GM12878 (cell line): ENCODE results near the gene C11orf42. TPM values are rescaled to one million over a fixed set of nuclear protein-coding genes. Genes with fewer than 3 reads are reported as not detected.

Experiments used
- ATAC-seq: fragments of 200-7000 bp; cut with Tn5 transposase; 3 replicates; pipeline ENCODE4 v1.9.1; 2020; ENCODE audit warnings: mild to moderate bottlenecking, moderate library complexity
- BruUV-seq: library from RNA; stranded (reverse); fragments of 400-500 nt; replicated peaks from 2 replicates; lab custom pipeline; 2021; lab: Mats Ljungman, UMichigan
- CTCF ChIA-PET: fragments of 300-600 bp; sonication (Branson Sonifier 250); formaldehyde crosslinking; extraction: SDS; loops from one replicate; lab custom pipeline; 2021; ENCODE audit warnings: inconsistent platforms; lab: Yijun Ruan, JAX
- POLR2A ChIA-PET: fragments of 350-600 bp; formaldehyde crosslinking; extraction: SDS; loops from one replicate; lab custom pipeline; 2021; ENCODE audit warnings: inconsistent platforms; lab: Charles Lee
- RAD21 ChIA-PET: fragments of 300-600 bp; sonication (Branson Sonifier 250); formaldehyde crosslinking; loops from one replicate; lab custom pipeline; 2023; ENCODE audit warnings: antibody characterized with exemption; ENCODE audit not compliant: unreplicated experiment; lab: Charles Lee
- SMC1A ChIA-PET: fragments of 300-600 bp; sonication (Branson Sonifier 250); formaldehyde crosslinking; loops from one replicate; lab custom pipeline; 2023; ENCODE audit not compliant: unreplicated experiment, uncharacterized antibody; lab: Charles Lee
- DNase-seq: peaks from one replicate; pipeline ENCODE4 v3.0.0-alpha.2; 2011; ENCODE audit warnings: low read depth, low spot score
- FAIRE-seq: peaks from 3 replicates; lab custom pipeline; 2011; peaks lifted over from hg19 to GRCh38; lab: Jason Lieb, UNC
- H2AFZ ChIP-seq: 2 replicates; pipeline ENCODE4 v1.6.0; 2011; ENCODE audit warnings: low read depth, low read length, control low read depth; ENCODE audit not compliant: control insufficient read depth
- H3K27ac ChIP-seq: 2 replicates; pipeline ENCODE4 v1.5.1; 2011; ENCODE audit warnings: control low read depth; ENCODE audit not compliant: control insufficient read depth, insufficient read depth
- H3K27me3 ChIP-seq, 2 experiments: replicated peaks in 1 of 2; 2 replicates each; pipeline versions ENCODE4 v1.6.0 to v1.6.1; 2011; ENCODE audit warnings: low read length in 1 of 2; ENCODE audit not compliant: control insufficient read depth in 2 of 2, insufficient read depth in 2 of 2
- H3K36me3 ChIP-seq, 2 experiments: 2 replicates each; pipeline ENCODE4 v1.5.1; 2011; ENCODE audit warnings: low read length in 1 of 2; ENCODE audit not compliant: control insufficient read depth in 2 of 2, insufficient read depth in 2 of 2
- H3K4me1 ChIP-seq: 2 replicates; pipeline ENCODE4 v1.6.1; 2011; ENCODE audit warnings: mild to moderate bottlenecking, low read length, moderate library complexity, mixed read lengths; ENCODE audit not compliant: control insufficient read depth, insufficient read depth
- H3K4me2 ChIP-seq: 2 replicates; pipeline ENCODE4 v1.6.0; 2011; ENCODE audit warnings: control low read depth; ENCODE audit not compliant: control insufficient read depth, insufficient read depth
- H3K4me3 ChIP-seq: fragments of 200-600 bp; sonication (generic); 2 replicates; pipeline ENCODE4 v1.5.1; 2016
- H3K79me2 ChIP-seq: 2 replicates; pipeline ENCODE4 v1.6.0; 2011; ENCODE audit warnings: low read length; ENCODE audit not compliant: control insufficient read depth, insufficient read depth
- H3K9ac ChIP-seq: 2 replicates; pipeline ENCODE4 v1.8.0; 2011; ENCODE audit warnings: low read length, control low read depth, mixed read lengths; ENCODE audit not compliant: control insufficient read depth, insufficient read depth
- H3K9me3 ChIP-seq: replicated peaks from 3 replicates; pipeline ENCODE4 v1.5.1; 2011; ENCODE audit warnings: mild to moderate bottlenecking, low read length; ENCODE audit not compliant: control insufficient read depth, insufficient read depth
- H4K20me1 ChIP-seq: 2 replicates; pipeline ENCODE4 v1.6.0; 2011; ENCODE audit not compliant: control insufficient read depth, insufficient read depth
- BCL11A ChIP-seq: IDR thresholded peaks from 2 replicates; pipeline ENCODE4 v1.6.1; 2011; ENCODE audit warnings: low read depth, low read length
- CEBPB ChIP-seq, 2 experiments: fragments of 150-350 bp in 1 of 2; IDR thresholded peaks; 2 replicates each; pipeline ENCODE4 v1.6.1; 2012 to 2014; ENCODE audit warnings: low read depth in 2 of 2, low read length in 2 of 2, borderline replicate concordance in 1 of 2, inconsistent platforms in 1 of 2
- EED ChIP-seq: sonication (generic); IDR thresholded peaks from 2 replicates; pipeline ENCODE4 v1.6.1; 2016; ENCODE audit warnings: antibody characterized with exemption, low read depth
- ETV6 ChIP-seq, 2 experiments: fragments of 450-650 bp in 1 of 2; IDR thresholded peaks in 1 of 2; conservative IDR thresholded peaks in 1 of 2; 2 replicates each; pipeline ENCODE4 v1.6.1; 2014; ENCODE audit warnings: antibody characterized with exemption in 1 of 2, borderline replicate concordance in 1 of 2, low read depth in 1 of 2, mild to moderate bottlenecking in 1 of 2, moderate library complexity in 1 of 2
- EZH2 ChIP-seq: IDR thresholded peaks from 2 replicates; pipeline ENCODE4 v1.6.1; 2012; ENCODE audit warnings: low read depth, mild to moderate bottlenecking, control low read depth, inconsistent platforms, low read length, borderline replicate concordance; ENCODE audit not compliant: control insufficient read depth
- MEF2A ChIP-seq: IDR thresholded peaks from 2 replicates; pipeline ENCODE4 v1.6.1; 2011; ENCODE audit warnings: low read depth, mild to moderate bottlenecking, low read length, moderate library complexity; ENCODE audit not compliant: insufficient read depth
- NBN ChIP-seq: fragments of 450-650 bp; IDR thresholded peaks from 2 replicates; pipeline ENCODE4 v1.6.1; 2016
- SMARCA5 ChIP-seq: fragments of 450-650 bp; IDR thresholded peaks from 2 replicates; pipeline ENCODE4 v1.6.1; 2017; ENCODE audit warnings: mild to moderate bottlenecking
- STAT3 ChIP-seq: IDR thresholded peaks from 2 replicates; pipeline ENCODE4 v1.6.1; 2011; ENCODE audit warnings: low read depth, low read length, improper control_type of control experiment
- ZBED1 ChIP-seq: IDR thresholded peaks from 2 replicates; pipeline ENCODE4 v1.6.1; 2016; ENCODE audit warnings: borderline replicate concordance
- WGBS: methylation state at CpG from one replicate; pipeline ENCODE4 v1.1.6; 2016; ENCODE audit warnings: low lambda C conversion rate; ENCODE audit not compliant: insufficient replicate concordance, insufficient coverage; ENCODE audit errors: missing lambda C conversion rate; 5-methylcytosine and 5-hydroxymethylcytosine counted together
- in situ Hi-C: fragments of 300-500 bp; cut with MboI; formaldehyde crosslinking; loops from 9 replicates; pipeline ENCODE4 v1.14.3; 2018; ENCODE audit warnings: mixed read lengths
- intact Hi-C: fragments of 100-400 bp; cut with micrococcal nuclease; formaldehyde crosslinking; loops from one replicate; pipeline ENCODE4 v1.14.2; 2022; ENCODE audit not compliant: unreplicated experiment
- polyA plus RNA-seq, 11 experiments: library from polyadenylated mRNA; depleted of rRNA in 4 of 11; unstranded in 6 of 11; stranded (reverse) in 5 of 11; fragments of >200 nt; fragmentation: Nextera tagmentation in 4 of 11; fragmentation: Illumina TruSeq in 1 of 11; extraction: Ambion mirVana in 4 of 11; extraction: Trizol in 1 of 11; gene quantifications; 1 replicate in 1 of 11; 2 replicates in 10 of 11; pipeline versions ENCODE4 v1.2.1 to v1.2.3, GENCODE V29; 2011 to 2016; ENCODE audit warnings: inconsistent platforms in 2 of 11, missing spikeins in 2 of 11, low read depth in 1 of 11
- total RNA-seq, 4 experiments: library from RNA; depleted of rRNA in 3 of 4; stranded (reverse); fragments of >200 nt in 3 of 4; fragmentation: Illumina TruSeq in 1 of 4; extraction: Trizol in 1 of 4; gene quantifications; 2 replicates each; pipeline versions ENCODE4 v1.2.1 to v1.2.3, GENCODE V29; 2013 to 2021
- TF ChIP-seq, protein P1 (sequence below), 3 experiments: IDR thresholded peaks in 2 of 3; conservative IDR thresholded peaks in 1 of 3; 2 replicates each; pipeline ENCODE4 v1.5.1; 2011; ENCODE audit warnings: low read depth in 3 of 3, low read length in 3 of 3, mild to moderate bottlenecking in 3 of 3, control low read depth in 2 of 3, moderate library complexity in 2 of 3, inconsistent platforms in 1 of 3, mixed read lengths in 1 of 3; ENCODE audit not compliant: control insufficient read depth in 2 of 3, insufficient read depth in 1 of 3; ENCODE audit errors: extremely low read depth in 1 of 3
- TF ChIP-seq, protein P2 (sequence below): IDR thresholded peaks from 2 replicates; pipeline ENCODE4 v1.6.1; 2012; ENCODE audit warnings: low read length, inconsistent platforms
- TF ChIP-seq, protein P3 (sequence below): fragments of 450-650 bp; formaldehyde crosslinking; IDR thresholded peaks from 2 replicates; pipeline ENCODE4 v1.4.0; 2020; ENCODE audit warnings: mild to moderate bottlenecking, moderate library complexity
- TF ChIP-seq, protein P4 (sequence below): fragments of 450-650 bp; IDR thresholded peaks from 2 replicates; pipeline ENCODE4 v1.6.1; 2017; ENCODE audit warnings: mild to moderate bottlenecking, low read depth, inconsistent platforms; ENCODE audit not compliant: poor library complexity, severe bottlenecking
- TF ChIP-seq, protein P5 (sequence below): IDR thresholded peaks from 2 replicates; pipeline ENCODE4 v1.6.1; 2012; ENCODE audit warnings: low read depth, low read length, improper control_type of control experiment

C11orf42 gene
- total and polyA plus RNA-seq, 10 of the 15 experiments (the other 5 are each of a cell fraction or from before 2014, with no cell fraction given): 0.19 TPM; not detected in 9

DNA sequence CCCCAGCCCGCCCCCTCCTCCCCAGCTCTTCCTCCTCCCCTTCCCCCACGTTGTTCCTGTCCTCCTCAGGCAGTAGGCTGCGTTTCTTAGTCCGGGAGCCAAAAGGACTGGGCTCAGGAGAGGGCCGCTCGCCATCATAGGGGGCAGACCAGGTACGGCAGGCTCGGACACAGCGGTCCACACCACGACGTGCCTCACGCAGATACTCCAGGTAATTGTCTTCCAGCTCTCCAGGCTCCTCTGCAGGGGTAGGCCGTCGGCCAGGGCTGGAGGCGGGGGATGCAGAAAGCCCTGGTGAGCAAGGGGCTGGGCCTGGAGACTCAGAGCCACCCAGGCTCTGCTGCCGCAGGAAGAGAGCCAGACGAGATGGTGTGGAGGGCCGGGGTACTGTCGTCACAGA, 12.4 kb downstream of the C11orf42 start:
- Histone ChIP-seq H3K79me2 (no peaks in the 10 kb centered on the region), H3K4me2 (no peak overlapping the region), H3K9ac (no peak overlapping the region), H3K4me3 (no peak overlapping the region), H4K20me1 (no peaks in the 10 kb centered on the region), H3K36me3 (peaks cover 14 to 20% of the 10 kb centered on the region in 2 experiments), H3K27me3 (no peaks in the 10 kb centered on the region), H3K27ac (no peak overlapping the region), H3K9me3 (no peaks in the 10 kb centered on the region), H2AFZ (no peak overlapping the region), H3K4me1 (no peaks in the 10 kb centered on the region)
- CTCF ChIA-PET: interaction anchor here (1.4 kb wide), 1 partner anchor 161 kb away, joined by 3 read pairs; no protein-coding TSS in a partner anchor
- BruUV-seq: no TSS peak
- POLR2A ChIA-PET: interaction anchor here (1.2 kb wide), 1 partner anchor 20 kb away, joined by 3 read pairs; no protein-coding TSS in a partner anchor
- WGBS: 95% methylated on average over 15 of the region's 19 CpGs
- FAIRE-seq (no peak), DNase-seq (no peak), ATAC-seq (no peak)
- SMC1A ChIA-PET: no interaction called here
- RAD21 ChIA-PET: no interaction called here
- intact Hi-C loops: no loop called here
- in situ Hi-C loops: no loop called here
- TF ChIP-seq ETV6 (conservative IDR thresholded peaks at IDR 0.05 in 1 of 2, IDR thresholded peaks at IDR 0.05 in 1 of 2; ENCODE audit: borderline replicate concordance in 1 of 2, low read depth in 1 of 2): no peak
- no peak for TF ChIP-seq EED
- no peak for TF ChIP-seq ZBED1
- TF ChIP-seq STAT3: no peak
- no peak for TF ChIP-seq SMARCA5
- no peak for TF ChIP-seq BCL11A
- no peak for TF ChIP-seq NBN
- TF ChIP-seq, protein P1, sequence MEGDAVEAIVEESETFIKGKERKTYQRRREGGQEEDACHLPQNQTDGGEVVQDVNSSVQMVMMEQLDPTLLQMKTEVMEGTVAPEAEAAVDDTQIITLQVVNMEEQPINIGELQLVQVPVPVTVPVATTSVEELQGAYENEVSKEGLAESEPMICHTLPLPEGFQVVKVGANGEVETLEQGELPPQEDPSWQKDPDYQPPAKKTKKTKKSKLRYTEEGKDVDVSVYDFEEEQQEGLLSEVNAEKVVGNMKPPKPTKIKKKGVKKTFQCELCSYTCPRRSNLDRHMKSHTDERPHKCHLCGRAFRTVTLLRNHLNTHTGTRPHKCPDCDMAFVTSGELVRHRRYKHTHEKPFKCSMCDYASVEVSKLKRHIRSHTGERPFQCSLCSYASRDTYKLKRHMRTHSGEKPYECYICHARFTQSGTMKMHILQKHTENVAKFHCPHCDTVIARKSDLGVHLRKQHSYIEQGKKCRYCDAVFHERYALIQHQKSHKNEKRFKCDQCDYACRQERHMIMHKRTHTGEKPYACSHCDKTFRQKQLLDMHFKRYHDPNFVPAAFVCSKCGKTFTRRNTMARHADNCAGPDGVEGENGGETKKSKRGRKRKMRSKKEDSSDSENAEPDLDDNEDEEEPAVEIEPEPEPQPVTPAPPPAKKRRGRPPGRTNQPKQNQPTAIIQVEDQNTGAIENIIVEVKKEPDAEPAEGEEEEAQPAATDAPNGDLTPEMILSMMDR (IDR thresholded peaks at IDR 0.05 in 2 of 3, conservative IDR thresholded peaks at IDR 0.05 in 1 of 3; ENCODE audit: control insufficient read depth in 2 of 3, extremely low read depth in 1 of 3, insufficient read depth in 1 of 3, low read depth in 3 of 3, low read length in 3 of 3): no peak
- TF ChIP-seq, protein P2, sequence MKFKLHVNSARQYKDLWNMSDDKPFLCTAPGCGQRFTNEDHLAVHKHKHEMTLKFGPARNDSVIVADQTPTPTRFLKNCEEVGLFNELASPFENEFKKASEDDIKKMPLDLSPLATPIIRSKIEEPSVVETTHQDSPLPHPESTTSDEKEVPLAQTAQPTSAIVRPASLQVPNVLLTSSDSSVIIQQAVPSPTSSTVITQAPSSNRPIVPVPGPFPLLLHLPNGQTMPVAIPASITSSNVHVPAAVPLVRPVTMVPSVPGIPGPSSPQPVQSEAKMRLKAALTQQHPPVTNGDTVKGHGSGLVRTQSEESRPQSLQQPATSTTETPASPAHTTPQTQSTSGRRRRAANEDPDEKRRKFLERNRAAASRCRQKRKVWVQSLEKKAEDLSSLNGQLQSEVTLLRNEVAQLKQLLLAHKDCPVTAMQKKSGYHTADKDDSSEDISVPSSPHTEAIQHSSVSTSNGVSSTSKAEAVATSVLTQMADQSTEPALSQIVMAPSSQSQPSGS: no peak
- TF ChIP-seq, protein P3, sequence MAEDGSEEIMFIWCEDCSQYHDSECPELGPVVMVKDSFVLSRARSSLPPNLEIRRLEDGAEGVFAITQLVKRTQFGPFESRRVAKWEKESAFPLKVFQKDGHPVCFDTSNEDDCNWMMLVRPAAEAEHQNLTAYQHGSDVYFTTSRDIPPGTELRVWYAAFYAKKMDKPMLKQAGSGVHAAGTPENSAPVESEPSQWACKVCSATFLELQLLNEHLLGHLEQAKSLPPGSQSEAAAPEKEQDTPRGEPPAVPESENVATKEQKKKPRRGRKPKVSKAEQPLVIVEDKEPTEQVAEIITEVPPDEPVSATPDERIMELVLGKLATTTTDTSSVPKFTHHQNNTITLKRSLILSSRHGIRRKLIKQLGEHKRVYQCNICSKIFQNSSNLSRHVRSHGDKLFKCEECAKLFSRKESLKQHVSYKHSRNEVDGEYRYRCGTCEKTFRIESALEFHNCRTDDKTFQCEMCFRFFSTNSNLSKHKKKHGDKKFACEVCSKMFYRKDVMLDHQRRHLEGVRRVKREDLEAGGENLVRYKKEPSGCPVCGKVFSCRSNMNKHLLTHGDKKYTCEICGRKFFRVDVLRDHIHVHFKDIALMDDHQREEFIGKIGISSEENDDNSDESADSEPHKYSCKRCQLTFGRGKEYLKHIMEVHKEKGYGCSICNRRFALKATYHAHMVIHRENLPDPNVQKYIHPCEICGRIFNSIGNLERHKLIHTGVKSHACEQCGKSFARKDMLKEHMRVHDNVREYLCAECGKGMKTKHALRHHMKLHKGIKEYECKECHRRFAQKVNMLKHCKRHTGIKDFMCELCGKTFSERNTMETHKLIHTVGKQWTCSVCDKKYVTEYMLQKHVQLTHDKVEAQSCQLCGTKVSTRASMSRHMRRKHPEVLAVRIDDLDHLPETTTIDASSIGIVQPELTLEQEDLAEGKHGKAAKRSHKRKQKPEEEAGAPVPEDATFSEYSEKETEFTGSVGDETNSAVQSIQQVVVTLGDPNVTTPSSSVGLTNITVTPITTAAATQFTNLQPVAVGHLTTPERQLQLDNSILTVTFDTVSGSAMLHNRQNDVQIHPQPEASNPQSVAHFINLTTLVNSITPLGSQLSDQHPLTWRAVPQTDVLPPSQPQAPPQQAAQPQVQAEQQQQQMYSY (CRISPR knock-in tag): no peak
- TF ChIP-seq, protein P4, sequence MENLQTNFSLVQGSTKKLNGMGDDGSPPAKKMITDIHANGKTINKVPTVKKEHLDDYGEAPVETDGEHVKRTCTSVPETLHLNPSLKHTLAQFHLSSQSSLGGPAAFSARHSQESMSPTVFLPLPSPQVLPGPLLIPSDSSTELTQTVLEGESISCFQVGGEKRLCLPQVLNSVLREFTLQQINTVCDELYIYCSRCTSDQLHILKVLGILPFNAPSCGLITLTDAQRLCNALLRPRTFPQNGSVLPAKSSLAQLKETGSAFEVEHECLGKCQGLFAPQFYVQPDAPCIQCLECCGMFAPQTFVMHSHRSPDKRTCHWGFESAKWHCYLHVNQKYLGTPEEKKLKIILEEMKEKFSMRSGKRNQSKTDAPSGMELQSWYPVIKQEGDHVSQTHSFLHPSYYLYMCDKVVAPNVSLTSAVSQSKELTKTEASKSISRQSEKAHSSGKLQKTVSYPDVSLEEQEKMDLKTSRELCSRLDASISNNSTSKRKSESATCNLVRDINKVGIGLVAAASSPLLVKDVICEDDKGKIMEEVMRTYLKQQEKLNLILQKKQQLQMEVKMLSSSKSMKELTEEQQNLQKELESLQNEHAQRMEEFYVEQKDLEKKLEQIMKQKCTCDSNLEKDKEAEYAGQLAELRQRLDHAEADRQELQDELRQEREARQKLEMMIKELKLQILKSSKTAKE: no peak
- no peak for TF ChIP-seq MEF2A
- TF ChIP-seq EZH2: no peak
- TF ChIP-seq, protein P5, sequence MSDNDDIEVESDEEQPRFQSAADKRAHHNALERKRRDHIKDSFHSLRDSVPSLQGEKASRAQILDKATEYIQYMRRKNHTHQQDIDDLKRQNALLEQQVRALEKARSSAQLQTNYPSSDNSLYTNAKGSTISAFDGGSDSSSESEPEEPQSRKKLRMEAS: no peak
- TF ChIP-seq CEBPB (IDR thresholded peaks at IDR 0.05; ENCODE audit: borderline replicate concordance in 1 of 2, low read depth in 2 of 2, low read length in 2 of 2): no peak
